Adrenal gland (tissue), 5 donors: Measurements from ENCODE around the gene RASL10B.

Source experiments
- POLR2A ChIP-seq, 2 donors: fragments of 450-650 bp; IDR thresholded peaks; one replicate each; pipeline ENCODE4 v1.6.1; 2017; ENCODE audit warnings: antibody characterized with exemption in 2 of 2, mild to moderate bottlenecking in 2 of 2, moderate library complexity in 1 of 2
- TF ChIP-seq, protein P1 (sequence below), 6 experiments: fragments of 450-650 bp in 4 of 6; fragments of 200-600 bp in 2 of 6; sonication (generic) in 1 of 6; IDR thresholded peaks; 1 replicate in 5 of 6; 2 replicates in 1 of 6; pipeline versions ENCODE4 v1.5.1 to v1.8.0; 2016 to 2021; ENCODE audit warnings: antibody characterized with exemption in 6 of 6, mild to moderate bottlenecking in 2 of 6, moderate library complexity in 1 of 6
- donor health status: DM: no; HTN: no; CAD: no.

DNA sequence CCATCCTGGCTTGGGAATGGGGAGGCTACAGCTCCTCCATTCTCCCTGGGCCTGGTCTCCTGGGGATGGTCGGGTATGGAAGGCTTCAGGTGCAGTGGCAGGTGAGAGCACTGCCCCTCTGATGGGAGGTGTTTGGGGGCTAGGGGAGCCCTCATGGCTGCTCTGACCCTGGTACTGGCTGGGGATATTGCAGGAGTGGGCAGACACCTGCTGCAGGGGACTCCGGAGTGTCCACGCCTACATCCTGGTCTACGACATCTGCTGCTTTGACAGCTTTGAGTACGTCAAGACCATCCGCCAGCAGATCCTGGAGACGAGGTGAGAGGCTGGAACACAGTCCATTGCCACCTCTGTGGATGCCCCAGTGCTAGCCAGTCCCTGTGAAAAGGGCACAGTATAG is 8.8 kb downstream of the RASL10B start:
- TF ChIP-seq, protein P1, sequence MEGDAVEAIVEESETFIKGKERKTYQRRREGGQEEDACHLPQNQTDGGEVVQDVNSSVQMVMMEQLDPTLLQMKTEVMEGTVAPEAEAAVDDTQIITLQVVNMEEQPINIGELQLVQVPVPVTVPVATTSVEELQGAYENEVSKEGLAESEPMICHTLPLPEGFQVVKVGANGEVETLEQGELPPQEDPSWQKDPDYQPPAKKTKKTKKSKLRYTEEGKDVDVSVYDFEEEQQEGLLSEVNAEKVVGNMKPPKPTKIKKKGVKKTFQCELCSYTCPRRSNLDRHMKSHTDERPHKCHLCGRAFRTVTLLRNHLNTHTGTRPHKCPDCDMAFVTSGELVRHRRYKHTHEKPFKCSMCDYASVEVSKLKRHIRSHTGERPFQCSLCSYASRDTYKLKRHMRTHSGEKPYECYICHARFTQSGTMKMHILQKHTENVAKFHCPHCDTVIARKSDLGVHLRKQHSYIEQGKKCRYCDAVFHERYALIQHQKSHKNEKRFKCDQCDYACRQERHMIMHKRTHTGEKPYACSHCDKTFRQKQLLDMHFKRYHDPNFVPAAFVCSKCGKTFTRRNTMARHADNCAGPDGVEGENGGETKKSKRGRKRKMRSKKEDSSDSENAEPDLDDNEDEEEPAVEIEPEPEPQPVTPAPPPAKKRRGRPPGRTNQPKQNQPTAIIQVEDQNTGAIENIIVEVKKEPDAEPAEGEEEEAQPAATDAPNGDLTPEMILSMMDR (IDR thresholded peaks at IDR 0.05) = no peak
- TF ChIP-seq POLR2A (IDR thresholded peaks at IDR 0.05) = no peak
